Measurements from ENCODE around the gene KCNT2. TPM values are rescaled to one million over a fixed set of nuclear protein-coding genes. Genes with fewer than 3 reads are reported as not detected.

The KCNT2 gene
- total RNA-seq, 4 donors from 2014 or later: 0.35 to 0.88 (median 0.51) TPM; not detected in 1

- TF ChIP-seq CTCF (IDR thresholded peaks at IDR 0.05 in 4 of 5, conservative IDR thresholded peaks at IDR 0.05 in 1 of 5): no peak
- no peak for TF ChIP-seq POLR2A (IDR thresholded peaks at IDR 0.05)
- Histone ChIP-seq H3K27me3 (no peaks in the 10 kb centered on the region), H3K4me1 (no peaks in the 10 kb centered on the region), H3K36me3 (no peaks in the 10 kb centered on the region), H3K9me3 (no peaks in the 10 kb centered on the region), H3K27ac (no peak overlapping the region), H3K4me3 (no peak overlapping the region)
- DNase-seq (no peak), ATAC-seq (no peak)
- intact Hi-C loops (cut with DNase I; ENCODE audit: low total_unique reads) (no loop called here), in situ Hi-C loops (cut with MboI; ENCODE audit: low sequenced_read_pairs in 4 of 4) (no loop called here)
These were observed 398.3 kb downstream of the KCNT2 start for GRCh38 chr1:196209983-196210382.

GRCh38 chr1:196209265-196209664 is 399.0 kb downstream of the KCNT2 start:
- ATAC-seq: no peak
- Histone ChIP-seq H3K27me3 (no peaks in the 10 kb centered on the region), H3K36me3 (no peaks in the 10 kb centered on the region), H3K9me3 (no peaks in the 10 kb centered on the region), H3K4me1 (no peaks in the 10 kb centered on the region), H3K27ac (no peak overlapping the region), H3K4me3 (no peak overlapping the region)
- in situ Hi-C loops (cut with MboI; ENCODE audit: low sequenced_read_pairs in 4 of 4): no loop called here
- intact Hi-C loops (cut with DNase I; ENCODE audit: low total_unique reads): no loop called here
- DNase-seq: no peak
- TF ChIP-seq CTCF (IDR thresholded peaks at IDR 0.05 in 4 of 5, conservative IDR thresholded peaks at IDR 0.05 in 1 of 5): no peak

- no peak for TF ChIP-seq POLR2A (IDR thresholded peaks at IDR 0.05)
- no peak for TF ChIP-seq CTCF (IDR thresholded peaks at IDR 0.05 in 4 of 5, conservative IDR thresholded peaks at IDR 0.05 in 1 of 5)
- Histone ChIP-seq H3K4me3 (no peak overlapping the region), H3K36me3 (no peaks in the 10 kb centered on the region), H3K4me1 (no peaks in the 10 kb centered on the region), H3K27me3 (no peaks in the 10 kb centered on the region), H3K9me3 (no peaks in the 10 kb centered on the region), H3K27ac (no peak overlapping the region)
- intact Hi-C loops (cut with DNase I; ENCODE audit: low total_unique reads) (no loop called here), in situ Hi-C loops (cut with MboI; ENCODE audit: low sequenced_read_pairs in 4 of 4) (no loop called here)
- DNase-seq: no peak
- no peak for ATAC-seq
These were observed 400.5 kb downstream of the KCNT2 start for GRCh38 chr1:196207612-196208217.

- no peaks in the 10 kb centered on the region for H3K4me1 ChIP-seq
- no peak overlapping the region for H3K4me3 ChIP-seq
- no peaks in the 10 kb centered on the region for H3K27me3 ChIP-seq
- ATAC-seq (no peak), DNase-seq (no peak)
- in situ Hi-C loops (cut with MboI; ENCODE audit: low sequenced_read_pairs in 4 of 4) (no loop called here), intact Hi-C loops (cut with DNase I; ENCODE audit: low total_unique reads) (no loop called here)
- H3K27ac ChIP-seq: no peak overlapping the region
- H3K36me3 ChIP-seq: no peaks in the 10 kb centered on the region
- TF ChIP-seq CTCF (IDR thresholded peaks at IDR 0.05 in 4 of 5, conservative IDR thresholded peaks at IDR 0.05 in 1 of 5) (no peak), POLR2A (IDR thresholded peaks at IDR 0.05) (no peak)
- H3K9me3 ChIP-seq: no peaks in the 10 kb centered on the region
These were observed 402.4 kb downstream of the KCNT2 start for GRCh38 chr1:196205882-196206281.

- no peaks in the 10 kb centered on the region for H3K4me1 ChIP-seq
- H3K9me3 ChIP-seq: no peaks in the 10 kb centered on the region
- ATAC-seq (no peak), DNase-seq (no peak)
- no peak overlapping the region for H3K27ac ChIP-seq
- H3K27me3 ChIP-seq: no peaks in the 10 kb centered on the region
- TF ChIP-seq CTCF (IDR thresholded peaks at IDR 0.05 in 4 of 5, conservative IDR thresholded peaks at IDR 0.05 in 1 of 5) (no peak), POLR2A (IDR thresholded peaks at IDR 0.05) (no peak)
- intact Hi-C loops (cut with DNase I; ENCODE audit: low total_unique reads) (no loop called here), in situ Hi-C loops (cut with MboI; ENCODE audit: low sequenced_read_pairs in 4 of 4) (no loop called here)
- H3K36me3 ChIP-seq: no peaks in the 10 kb centered on the region
- no peak overlapping the region for H3K4me3 ChIP-seq
These were observed 411.8 kb downstream of the KCNT2 start for GRCh38 chr1:196196486-196196885.

All from gastrocnemius medialis (tissue), 4 donors.